Measurements from ENCODE around the gene PAQR5. TPM values are rescaled to one million over a fixed set of nuclear protein-coding genes. Genes with fewer than 3 reads are reported as not detected.

PAQR5 gene
- total and polyA plus RNA-seq, 7 donors: 0.36 to 19.7 (median 10.2) TPM; not detected in 2

- no peaks in the 10 kb centered on the region for H3K9me3 ChIP-seq
- no peak overlapping the region for H3K4me3 ChIP-seq
- no peaks in the 10 kb centered on the region for H3K27me3 ChIP-seq
- intact Hi-C loops (cut with DNase I): no loop called here
- 35 to 69% methylated on average over 3 of the region's 3 CpGs for WGBS, 2 donors
- no peak overlapping the region for H3K27ac ChIP-seq
- no peaks in the 10 kb centered on the region for H3K36me3 ChIP-seq
- DNase-seq: no peak
- H3K4me1 ChIP-seq: no peaks in the 10 kb centered on the region
- no peak for TF ChIP-seq CTCF (IDR thresholded peaks at IDR 0.05)
- TF ChIP-seq POLR2A (IDR thresholded peaks at IDR 0.05): no peak
- no peak for TF ChIP-seq POLR2AphosphoS5 (IDR thresholded peaks at IDR 0.05)
- no peak for TF ChIP-seq EP300 (IDR thresholded peaks at IDR 0.05)
These were observed 68.5 kb downstream of the PAQR5 start for GRCh38 chr15:69367236-69367635.

GRCh38 chr15:69369631-69370030 lies 70.9 kb downstream of the PAQR5 start:
- Histone ChIP-seq H3K27me3 (no peaks in the 10 kb centered on the region), H3K4me3 (no peak overlapping the region), H3K4me1 (no peaks in the 10 kb centered on the region), H3K36me3 (no peaks in the 10 kb centered on the region), H3K9me3 (no peaks in the 10 kb centered on the region), H3K27ac (no peak overlapping the region)
- intact Hi-C loops (cut with DNase I): no loop called here
- no peak for TF ChIP-seq POLR2AphosphoS5 (IDR thresholded peaks at IDR 0.05)
- TF ChIP-seq CTCF (IDR thresholded peaks at IDR 0.05): no peak
- no peak for TF ChIP-seq POLR2A (IDR thresholded peaks at IDR 0.05)
- no peak for TF ChIP-seq EP300 (IDR thresholded peaks at IDR 0.05)
- 87 to 94% methylated on average over 2 of the region's 2 CpGs for WGBS, 2 donors
- no peak for DNase-seq

GRCh38 chr15:69373406-69373805 lies 74.7 kb downstream of the PAQR5 start:
- Histone ChIP-seq H3K36me3 (no peaks in the 10 kb centered on the region), H3K27me3 (no peaks in the 10 kb centered on the region), H3K4me3 (no peak overlapping the region), H3K4me1 (no peaks in the 10 kb centered on the region), H3K9me3 (no peaks in the 10 kb centered on the region), H3K27ac (no peak overlapping the region)
- no peak for DNase-seq
- intact Hi-C loops (cut with DNase I): no loop called here
- WGBS, 2 donors: 95 to 96% methylated on average over 6 of the region's 6 CpGs
- TF ChIP-seq POLR2AphosphoS5 (IDR thresholded peaks at IDR 0.05) (no peak), CTCF (IDR thresholded peaks at IDR 0.05) (no peak), POLR2A (IDR thresholded peaks at IDR 0.05) (no peak), EP300 (IDR thresholded peaks at IDR 0.05) (no peak)

- 86 to 93% methylated on average over 8 of the region's 8 CpGs for WGBS, 2 donors
- Histone ChIP-seq H3K36me3 (no peaks in the 10 kb centered on the region), H3K4me1 (no peaks in the 10 kb centered on the region), H3K27me3 (no peaks in the 10 kb centered on the region), H3K9me3 (no peaks in the 10 kb centered on the region), H3K27ac (no peak overlapping the region), H3K4me3 (no peak overlapping the region)
- intact Hi-C loops (cut with DNase I): no loop called here
- TF ChIP-seq POLR2A (IDR thresholded peaks at IDR 0.05) (no peak), CTCF (IDR thresholded peaks at IDR 0.05) (no peak), POLR2AphosphoS5 (IDR thresholded peaks at IDR 0.05) (no peak), EP300 (IDR thresholded peaks at IDR 0.05) (no peak)
- DNase-seq: no peak
These were observed 76.6 kb downstream of the PAQR5 start for GRCh38 chr15:69375151-69375790.

All from sigmoid colon (tissue), 7 donors.